ENCODE results near the gene RANBP9. TPM values are rescaled to one million over a fixed set of nuclear protein-coding genes. Genes with fewer than 3 reads are reported as not detected.

The RANBP9 gene
- polyA plus RNA-seq, 4 donors: 14.1 to 27.1 (median 18.5) TPM

DNA sequence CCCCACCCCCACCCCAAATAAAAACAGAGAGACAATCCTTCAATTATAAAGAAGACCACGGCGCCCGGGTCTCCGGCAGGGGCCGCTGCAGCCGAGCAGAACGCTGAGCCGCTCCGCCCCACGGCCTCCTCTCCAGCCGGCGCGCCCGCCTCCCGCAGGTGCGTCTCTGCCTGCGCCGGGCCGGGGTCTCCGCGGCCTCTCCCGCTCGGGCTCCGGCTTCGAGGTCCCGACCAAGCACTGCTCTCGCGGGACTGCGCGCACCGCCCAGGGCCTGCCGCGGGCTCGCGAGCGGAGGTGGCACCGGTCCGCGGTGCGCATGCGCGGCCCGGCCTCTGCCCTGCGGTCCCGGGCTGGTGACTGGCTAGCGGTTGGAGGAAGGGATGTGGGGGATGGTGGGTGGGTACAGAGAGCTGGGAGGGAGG is 137.5 kb downstream of the RANBP9 start:
- Histone ChIP-seq H3K36me3 (ENCODE audit: control insufficient read depth in 3 of 3, insufficient read depth in 2 of 3, low read depth in 1 of 3, low read length in 3 of 3) (no peaks in the 10 kb centered on the region), H3K4me1 (ENCODE audit: control insufficient read depth in 3 of 3, insufficient read depth in 2 of 3, low read depth in 1 of 3, low read length in 2 of 3) (peaks cover 0 to 3% (median 0%) of the 10 kb centered on the region in 3 donors), H3K4me3 (ENCODE audit: low read depth in 1 of 3, low read length in 3 of 3) (peak overlapping the region; percentile 66 to 94 (median 75)), H3K27ac (ENCODE audit: low read depth in 1 of 3, low read length in 2 of 3) (peak overlapping the region; percentile 96 to 99 (median 98)), H3K27me3 (ENCODE audit: control insufficient read depth in 3 of 3, insufficient read depth in 3 of 3, low read length in 3 of 3) (no peaks in the 10 kb centered on the region), H3K9me3 (ENCODE audit: control insufficient read depth in 2 of 2, insufficient read depth in 1 of 2, low read depth in 1 of 2, low read length in 1 of 2) (no peaks in the 10 kb centered on the region)
- DNase-seq (peak; percentile 97 to 99), FAIRE-seq (no peak)
- 0% methylated on average over 42 to 46 of the region's 46 CpGs for WGBS, 3 donors

DNA sequence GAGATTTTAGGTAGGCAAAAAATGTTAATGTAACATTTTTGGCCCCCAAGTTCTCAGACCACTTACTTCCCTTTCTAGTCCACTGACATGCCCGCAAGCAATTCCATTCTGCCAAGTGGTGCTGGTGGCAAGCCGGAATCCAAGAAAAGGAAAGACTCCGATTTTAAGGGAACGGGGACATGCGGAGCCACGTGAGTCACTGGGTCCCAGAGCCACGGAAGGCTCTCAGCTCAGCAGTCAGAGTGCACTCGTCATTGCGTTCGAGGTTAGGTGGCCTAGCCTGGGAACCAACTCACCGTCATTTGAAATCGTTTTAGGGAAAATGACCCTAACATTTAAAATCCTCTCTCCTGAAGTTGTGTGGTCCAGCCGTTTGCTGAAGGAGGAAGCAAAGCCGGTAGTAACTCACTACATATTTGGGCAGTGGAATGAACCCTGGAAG is 137.9 kb downstream of the RANBP9 start:
- FAIRE-seq (no peak), DNase-seq (peak; percentile 52 to 53)
- peaks cover 0 to 3% (median 0%) of the 10 kb centered on the region in 3 donors for H3K4me1 ChIP-seq (ENCODE audit: control insufficient read depth in 3 of 3, insufficient read depth in 2 of 3, low read depth in 1 of 3, low read length in 2 of 3)
- H3K27ac ChIP-seq (ENCODE audit: low read depth in 1 of 3, low read length in 2 of 3): peak overlapping the region in 2 of 3 donors; percentile 96 to 99
- WGBS, 3 donors: 5 to 10% (median 7%) methylated on average over 14 of the region's 14 CpGs
- H3K27me3 ChIP-seq (ENCODE audit: control insufficient read depth in 3 of 3, insufficient read depth in 3 of 3, low read length in 3 of 3): no peaks in the 10 kb centered on the region
- peak overlapping the region; percentile 66 to 94 (median 75) for H3K4me3 ChIP-seq (ENCODE audit: low read depth in 1 of 3, low read length in 3 of 3)
- H3K36me3 ChIP-seq (ENCODE audit: control insufficient read depth in 3 of 3, insufficient read depth in 2 of 3, low read depth in 1 of 3, low read length in 3 of 3): no peaks in the 10 kb centered on the region
- H3K9me3 ChIP-seq (ENCODE audit: control insufficient read depth in 2 of 2, insufficient read depth in 1 of 2, low read depth in 1 of 2, low read length in 1 of 2): no peaks in the 10 kb centered on the region

DNA sequence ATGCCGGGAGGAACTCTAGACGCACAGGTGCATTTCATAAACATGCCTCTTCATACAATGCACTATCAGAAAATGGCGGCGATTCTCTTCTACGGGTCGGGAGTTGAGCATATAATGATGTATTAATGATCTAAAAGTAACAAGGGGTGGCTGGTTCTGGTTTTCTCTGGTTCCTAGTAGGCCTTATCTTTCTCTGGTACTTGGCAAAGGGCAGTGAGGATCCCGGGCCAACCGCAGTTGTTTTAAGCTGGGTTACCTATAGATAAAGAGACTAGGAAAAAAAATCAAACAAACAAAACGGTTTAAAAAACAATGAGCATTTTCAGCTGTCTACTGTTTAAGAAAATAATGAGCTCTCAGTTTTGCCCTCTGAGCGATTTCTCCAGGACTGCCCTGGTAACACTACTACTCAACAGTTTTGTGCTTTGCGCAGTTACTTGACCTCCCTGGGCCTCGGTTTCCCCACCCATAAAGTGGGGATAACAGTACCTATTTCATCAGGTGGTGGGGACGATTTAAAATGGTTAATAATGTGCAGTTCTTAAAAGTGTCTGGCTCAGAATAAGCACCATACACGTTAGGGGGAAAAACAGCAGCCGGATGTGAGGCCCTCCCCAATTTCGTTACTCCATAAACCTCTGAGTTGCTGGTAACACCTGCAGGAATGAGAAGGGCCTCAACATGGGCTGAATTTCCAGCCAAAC is 138.5 kb downstream of the RANBP9 start:
- no peak for FAIRE-seq
- H3K4me3 ChIP-seq (ENCODE audit: low read depth in 1 of 3, low read length in 3 of 3): peak overlapping the region in 2 of 3 donors; percentile 66 to 94
- H3K36me3 ChIP-seq (ENCODE audit: control insufficient read depth in 3 of 3, insufficient read depth in 2 of 3, low read depth in 1 of 3, low read length in 3 of 3): no peaks in the 10 kb centered on the region
- H3K9me3 ChIP-seq (ENCODE audit: control insufficient read depth in 2 of 2, insufficient read depth in 1 of 2, low read depth in 1 of 2, low read length in 1 of 2): no peaks in the 10 kb centered on the region
- peak overlapping the region in 1 of 3 donors; percentile 96 for H3K27ac ChIP-seq (ENCODE audit: low read depth in 1 of 3, low read length in 2 of 3)
- no peaks in the 10 kb centered on the region for H3K27me3 ChIP-seq (ENCODE audit: control insufficient read depth in 3 of 3, insufficient read depth in 3 of 3, low read length in 3 of 3)
- WGBS, 3 donors: 69 to 82% (median 78%) methylated on average over 16 of the region's 16 CpGs
- H3K4me1 ChIP-seq (ENCODE audit: control insufficient read depth in 3 of 3, insufficient read depth in 2 of 3, low read depth in 1 of 3, low read length in 2 of 3): peaks cover 0 to 3% (median 0%) of the 10 kb centered on the region in 3 donors
- DNase-seq: peak in 1 of 2 donors; percentile 7

DNA sequence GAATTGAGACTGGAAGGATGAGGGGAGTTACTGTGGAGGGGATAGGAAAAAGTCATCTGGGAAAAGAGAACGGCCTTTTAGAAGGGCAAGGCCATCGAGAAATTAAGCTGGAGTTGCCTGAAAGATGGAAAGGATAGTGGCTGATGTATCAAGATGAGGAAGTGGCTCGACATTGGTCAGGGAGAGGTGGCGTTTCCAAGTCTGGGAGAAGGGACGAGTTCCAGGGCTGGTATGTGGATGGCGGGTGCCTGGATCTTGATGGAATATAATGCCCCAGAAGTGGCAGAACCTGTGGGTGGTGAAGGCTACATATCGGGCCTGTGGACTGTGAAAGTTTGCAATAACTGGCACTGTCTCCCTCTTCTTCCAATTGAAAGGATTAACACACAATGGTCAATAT is 139.4 kb downstream of the RANBP9 start:
- peaks cover 0 to 3% (median 0%) of the 10 kb centered on the region in 3 donors for H3K4me1 ChIP-seq (ENCODE audit: control insufficient read depth in 3 of 3, insufficient read depth in 2 of 3, low read depth in 1 of 3, low read length in 2 of 3)
- H3K36me3 ChIP-seq (ENCODE audit: control insufficient read depth in 3 of 3, insufficient read depth in 2 of 3, low read depth in 1 of 3, low read length in 3 of 3): no peaks in the 10 kb centered on the region
- H3K4me3 ChIP-seq (ENCODE audit: low read depth in 1 of 3, low read length in 3 of 3): no peak overlapping the region
- DNase-seq (no peak), FAIRE-seq (no peak)
- no peak overlapping the region for H3K27ac ChIP-seq (ENCODE audit: low read depth in 1 of 3, low read length in 2 of 3)
- no peaks in the 10 kb centered on the region for H3K27me3 ChIP-seq (ENCODE audit: control insufficient read depth in 3 of 3, insufficient read depth in 3 of 3, low read length in 3 of 3)
- H3K9me3 ChIP-seq (ENCODE audit: control insufficient read depth in 2 of 2, insufficient read depth in 1 of 2, low read depth in 1 of 2, low read length in 1 of 2): no peaks in the 10 kb centered on the region
- WGBS, 3 donors: 85 to 92% (median 88%) methylated on average over 7 of the region's 7 CpGs

Other genes starting within 250 kb of the RANBP9 start
- gene GFOD1, start 224.2 kb downstream of the RANBP9 start, polyA plus RNA-seq: 1 to 10 TPM; 1.1 to 7.3 (median 1.5) TPM
- gene SIRT5, start 137.2 kb downstream of the RANBP9 start, polyA plus RNA-seq: 10 to 100 TPM in 2 of 4 donors, 1 to 10 TPM in 2; 7.5 to 14.1 (median 8.9) TPM
- 10 to 100 TPM; 62.6 to 80.2 (median 74.2) TPM for gene NOL7, start 96.5 kb downstream of the RANBP9 start, polyA plus RNA-seq
- gene MCUR1, start 102.7 kb upstream of the RANBP9 start, polyA plus RNA-seq: 10 to 100 TPM; 15.6 to 83.2 (median 52.3) TPM
- gene RNF182, start 213.1 kb upstream of the RANBP9 start, polyA plus RNA-seq: 1 to 10 TPM in 1 of 4 donors, under 1 TPM in 1, not detected in 2; 0.86 to 1.1 TPM